GM15510 (cell line): ENCODE data around the gene SOX5.

Experiments used
- POLR2A ChIP-seq: IDR thresholded peaks from 3 replicates; pipeline ENCODE4 v1.6.1; 2011; ENCODE audit warnings: borderline replicate concordance; ENCODE audit not compliant: insufficient read length; ENCODE audit errors: extremely low read depth

SOX5 gene

GRCh38 chr12:23585156-23585781, 364.2 kb downstream of the SOX5 start:
- no peak for TF ChIP-seq POLR2A

- no peak for TF ChIP-seq POLR2A
Measured at GRCh38 chr12:23581913-23582312, 367.6 kb downstream of the SOX5 start.

DNA sequence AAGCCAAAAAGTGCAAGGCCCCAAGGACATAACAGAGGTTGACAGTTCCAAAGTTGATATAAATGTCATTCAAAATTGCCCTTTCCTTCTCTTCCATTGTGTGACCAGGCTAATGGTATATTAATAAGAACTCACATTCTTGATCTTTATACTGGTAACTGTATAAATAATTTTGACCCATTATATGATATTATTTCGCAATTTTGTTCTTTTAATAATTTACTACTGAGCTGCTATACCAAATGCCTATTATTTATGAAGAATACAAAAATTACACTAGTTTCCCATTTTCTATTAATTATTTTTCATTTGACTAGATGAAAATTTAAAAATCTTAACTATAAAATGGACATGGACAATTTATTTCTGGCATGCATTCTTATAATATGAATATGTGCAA, 370.2 kb downstream of the SOX5 start:
- no peak for TF ChIP-seq POLR2A

- no peak for TF ChIP-seq POLR2A
Measured at GRCh38 chr12:23576372-23576771, 373.1 kb downstream of the SOX5 start.

DNA sequence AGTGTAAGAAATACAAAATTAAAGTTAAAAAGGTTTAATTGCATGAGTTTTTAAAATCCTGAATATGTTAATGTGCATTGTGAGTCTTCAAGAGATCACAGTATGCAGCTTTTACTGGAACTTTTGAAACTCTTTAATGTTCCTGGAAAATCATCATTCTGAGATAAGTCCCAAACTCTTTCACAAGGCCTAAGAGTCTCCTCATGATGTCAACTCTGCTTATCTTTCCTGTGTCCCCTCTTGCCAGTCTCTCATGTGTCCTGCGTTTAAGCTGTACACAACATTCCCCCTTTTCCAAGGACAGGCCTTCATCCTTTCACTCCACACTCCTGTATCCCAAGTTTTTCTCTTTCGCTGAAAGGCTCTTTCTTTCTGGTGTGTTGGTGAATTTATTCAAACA, 380.1 kb downstream of the SOX5 start:
- no peak for TF ChIP-seq POLR2A

DNA sequence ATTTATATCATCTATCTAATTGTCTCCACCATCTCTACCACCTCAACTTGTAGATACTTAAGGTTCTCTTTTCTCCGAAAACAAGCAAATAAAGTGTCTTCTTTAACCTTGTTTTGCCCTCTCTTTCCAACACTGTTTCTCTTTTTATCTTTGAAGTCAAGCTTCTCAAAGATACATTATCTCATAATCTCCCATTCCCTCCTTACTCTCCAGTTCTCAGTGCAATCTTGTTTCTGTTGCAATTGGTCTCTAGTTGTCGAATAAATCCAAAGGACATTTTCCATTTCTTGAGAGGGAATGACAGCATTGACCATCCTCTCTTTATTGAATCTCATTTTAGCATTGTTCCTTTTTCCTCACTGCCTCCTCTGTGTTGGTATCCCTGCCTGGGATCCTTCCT, 383.3 kb downstream of the SOX5 start:
- no peak for TF ChIP-seq POLR2A

- no peak for TF ChIP-seq POLR2A
Measured at GRCh38 chr12:23564451-23565152, 384.9 kb downstream of the SOX5 start.

DNA sequence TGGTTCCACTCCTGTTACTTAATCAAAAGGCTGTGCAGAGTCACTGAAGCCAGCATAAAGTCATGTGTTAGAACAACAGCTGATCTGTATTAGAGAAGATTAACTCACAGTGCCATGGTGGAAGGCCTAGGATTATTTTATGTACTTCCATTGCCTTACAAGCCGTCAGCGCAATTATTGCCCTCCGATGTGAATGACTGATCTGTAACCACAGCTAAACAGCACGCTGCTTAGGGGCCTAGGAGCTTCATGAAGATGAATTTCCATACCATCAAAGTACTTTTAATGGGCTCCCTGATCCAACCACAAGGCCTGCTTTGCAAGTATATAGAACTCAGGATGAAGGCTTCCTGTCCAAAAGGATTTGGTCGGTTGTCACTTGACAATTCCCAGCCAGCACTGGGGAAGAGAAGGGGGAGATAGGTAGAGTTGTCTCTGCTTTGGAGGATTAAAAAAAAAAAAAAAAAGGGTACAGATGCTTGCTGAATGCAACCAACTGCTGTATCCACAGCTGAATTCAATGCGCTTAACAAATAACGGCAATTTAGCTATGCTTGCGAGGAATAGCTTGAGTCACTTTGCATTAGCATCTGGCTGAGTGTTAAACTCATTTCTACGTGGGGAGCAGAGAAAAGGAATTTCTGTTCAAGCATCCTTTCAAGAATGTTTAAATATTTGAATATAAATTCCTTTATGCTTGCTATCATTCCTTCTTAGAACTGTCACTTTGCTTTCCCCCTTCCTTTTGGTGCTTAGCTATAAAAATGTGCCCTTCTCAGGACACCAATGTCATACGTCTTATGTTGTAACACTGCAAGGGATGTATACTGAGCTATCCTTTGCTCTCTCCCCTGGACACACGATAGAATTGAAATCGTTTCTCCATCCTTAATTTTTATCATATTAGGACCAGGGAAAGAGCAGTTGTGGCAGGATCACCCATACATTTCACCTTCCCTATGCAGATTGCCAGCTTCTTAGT, 387.8 kb downstream of the SOX5 start:
- TF ChIP-seq POLR2A = no peak

GRCh38 chr12:23560611-23561010, 388.9 kb downstream of the SOX5 start:
- no peak for TF ChIP-seq POLR2A

- no peak for TF ChIP-seq POLR2A
Measured at GRCh38 chr12:23559268-23559753, 390.2 kb downstream of the SOX5 start.

GRCh38 chr12:23556661-23557060, 392.8 kb downstream of the SOX5 start:
- TF ChIP-seq POLR2A = no peak

DNA sequence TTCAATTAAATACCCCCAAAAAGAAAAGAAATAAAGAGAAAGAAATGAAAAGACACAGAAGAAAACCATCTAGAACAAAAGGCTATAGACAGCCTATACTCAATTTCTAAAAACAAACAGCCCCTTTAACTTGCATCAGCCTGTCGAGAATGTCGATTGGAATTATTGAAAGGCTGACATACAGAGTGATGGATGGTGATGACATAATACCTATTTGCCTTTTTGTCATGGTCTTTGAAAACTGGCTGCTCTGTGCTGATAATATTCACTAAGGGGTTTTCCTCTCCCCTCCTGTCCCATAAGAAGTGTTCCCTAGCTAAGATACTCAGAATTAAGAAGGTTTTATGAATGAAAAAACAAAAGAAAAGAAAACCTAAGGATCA, 393.7 kb downstream of the SOX5 start:
- TF ChIP-seq POLR2A = no peak

DNA sequence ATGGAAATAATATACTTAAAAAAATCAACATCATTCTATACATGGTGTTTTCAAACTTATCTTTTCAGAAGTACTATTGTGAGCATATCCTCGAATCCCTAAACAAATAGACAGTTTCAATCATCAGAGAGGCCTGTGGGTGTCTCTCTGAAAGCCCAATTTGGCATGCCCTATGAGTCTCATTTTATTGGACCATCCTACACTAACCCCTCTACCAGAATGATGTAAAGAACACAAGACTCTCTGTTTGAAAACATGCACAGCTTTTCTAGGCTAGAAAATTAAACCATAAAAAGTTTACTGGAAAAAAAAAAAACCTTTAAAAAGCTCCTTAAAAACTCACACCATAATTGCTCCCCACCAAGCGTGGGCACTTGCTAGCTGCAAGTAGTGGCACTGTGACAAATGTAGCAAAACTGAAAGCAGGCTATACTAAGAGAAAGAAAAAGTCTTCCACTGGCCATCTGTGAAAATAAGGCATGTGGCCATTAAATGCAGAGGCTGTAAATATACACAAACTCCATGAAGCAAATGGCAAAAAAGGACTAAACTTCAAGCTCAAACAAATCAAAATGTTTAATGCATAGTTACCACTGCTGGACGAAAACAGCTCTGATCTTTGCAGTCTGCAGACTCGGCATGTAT, 394.2 kb downstream of the SOX5 start:
- TF ChIP-seq POLR2A = no peak

GRCh38 chr12:23552417-23552816, 397.1 kb downstream of the SOX5 start:
- TF ChIP-seq POLR2A = no peak

DNA sequence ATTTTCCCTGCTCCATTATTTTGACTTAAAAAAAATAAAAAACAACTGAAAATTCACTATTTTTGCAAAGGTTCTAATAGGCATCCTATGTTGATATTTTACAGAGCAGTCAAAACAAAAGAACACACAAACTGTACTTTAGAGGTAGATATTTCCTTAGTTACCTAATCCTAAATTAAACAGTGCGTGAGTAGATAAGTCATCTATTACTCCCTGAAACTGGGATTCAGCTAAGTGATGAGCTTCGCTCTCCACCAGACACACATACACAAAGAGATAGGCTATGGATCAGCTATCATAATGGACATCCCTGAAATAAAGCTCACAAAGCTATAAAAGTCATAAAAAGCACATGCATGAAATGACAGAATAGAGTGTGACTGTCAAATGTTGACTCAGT, 398.7 kb downstream of the SOX5 start:
- no peak for TF ChIP-seq POLR2A

DNA sequence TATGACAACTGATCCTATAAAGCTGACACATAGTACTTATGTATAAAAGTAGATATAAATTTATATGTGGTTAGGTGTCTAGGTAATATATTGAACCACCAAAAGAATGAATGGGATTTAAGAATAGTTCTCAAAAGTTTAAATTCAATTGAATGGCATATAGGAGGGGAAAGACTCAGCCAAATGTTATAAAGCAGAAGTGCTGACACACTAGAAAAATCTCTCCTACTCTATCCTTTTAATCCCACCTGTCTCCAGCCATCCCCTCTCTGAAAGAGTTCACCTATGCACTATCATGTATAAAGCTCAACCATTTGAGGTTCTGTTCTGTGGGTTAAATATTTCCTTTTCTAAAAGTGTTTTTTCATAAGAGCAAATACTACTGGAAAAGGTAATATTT, 400.7 kb downstream of the SOX5 start:
- TF ChIP-seq POLR2A = no peak

DNA sequence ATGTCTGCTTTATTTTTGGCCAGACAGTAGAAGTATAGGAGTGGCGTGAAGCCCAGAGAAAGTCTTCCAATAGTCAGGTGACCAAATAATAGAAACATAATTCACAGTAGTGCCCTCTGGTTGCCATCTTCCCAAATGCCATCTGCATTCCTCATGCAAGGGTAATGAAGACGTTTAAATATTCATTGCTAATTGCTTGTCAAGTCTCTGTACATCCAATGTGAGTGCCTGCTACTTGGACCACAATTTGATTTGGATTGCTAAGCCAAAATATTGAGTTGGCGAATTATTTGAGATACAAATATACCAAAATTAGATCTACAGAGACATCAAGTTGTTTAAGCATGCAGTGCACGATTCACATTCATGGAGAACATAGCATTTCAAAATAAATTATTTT, 402.7 kb downstream of the SOX5 start:
- TF ChIP-seq POLR2A = no peak
